ENCODE results near the gene EFNA5.

DNA sequence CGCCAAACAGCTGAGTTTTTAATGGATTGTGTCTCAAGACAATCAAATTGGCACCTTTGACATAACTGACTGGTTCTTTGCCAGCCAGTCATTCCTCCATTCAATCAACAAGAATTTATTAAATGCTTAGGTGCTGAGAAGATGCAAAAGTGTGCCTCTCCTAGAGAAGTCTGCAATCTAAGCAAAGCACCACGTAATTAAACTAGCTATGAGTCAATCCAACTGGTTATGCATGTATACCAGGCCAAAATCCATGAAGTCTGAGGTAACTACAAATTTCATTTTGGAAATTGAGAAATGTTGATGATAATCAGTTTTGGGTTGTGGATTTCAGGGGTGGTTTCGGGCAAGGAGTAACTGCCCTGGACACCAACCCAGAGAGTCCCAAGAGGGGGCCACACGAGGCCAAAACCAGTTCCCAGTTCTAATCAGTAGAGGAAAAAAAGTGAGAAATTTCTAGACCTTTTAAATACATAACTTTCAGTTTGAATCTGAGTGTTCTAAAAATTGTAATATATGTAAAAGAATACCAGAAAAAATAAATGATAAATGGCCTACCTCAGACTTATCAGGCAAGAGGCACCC, 92.6 kb downstream of the EFNA5 start:
- TF ChIP-seq, protein P1, sequence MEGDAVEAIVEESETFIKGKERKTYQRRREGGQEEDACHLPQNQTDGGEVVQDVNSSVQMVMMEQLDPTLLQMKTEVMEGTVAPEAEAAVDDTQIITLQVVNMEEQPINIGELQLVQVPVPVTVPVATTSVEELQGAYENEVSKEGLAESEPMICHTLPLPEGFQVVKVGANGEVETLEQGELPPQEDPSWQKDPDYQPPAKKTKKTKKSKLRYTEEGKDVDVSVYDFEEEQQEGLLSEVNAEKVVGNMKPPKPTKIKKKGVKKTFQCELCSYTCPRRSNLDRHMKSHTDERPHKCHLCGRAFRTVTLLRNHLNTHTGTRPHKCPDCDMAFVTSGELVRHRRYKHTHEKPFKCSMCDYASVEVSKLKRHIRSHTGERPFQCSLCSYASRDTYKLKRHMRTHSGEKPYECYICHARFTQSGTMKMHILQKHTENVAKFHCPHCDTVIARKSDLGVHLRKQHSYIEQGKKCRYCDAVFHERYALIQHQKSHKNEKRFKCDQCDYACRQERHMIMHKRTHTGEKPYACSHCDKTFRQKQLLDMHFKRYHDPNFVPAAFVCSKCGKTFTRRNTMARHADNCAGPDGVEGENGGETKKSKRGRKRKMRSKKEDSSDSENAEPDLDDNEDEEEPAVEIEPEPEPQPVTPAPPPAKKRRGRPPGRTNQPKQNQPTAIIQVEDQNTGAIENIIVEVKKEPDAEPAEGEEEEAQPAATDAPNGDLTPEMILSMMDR (IDR thresholded peaks at IDR 0.05; ENCODE audit: borderline replicate concordance, extremely low read depth, low read length, poor library complexity, severe bottlenecking) = no peak
- no peak for TF ChIP-seq EZH2 (IDR thresholded peaks at IDR 0.05; ENCODE audit: borderline replicate concordance, low read depth, low read length, severe bottlenecking)

All from DND-41 (cell line).